Left renal cortex interstitium (tissue), 4 donors: ENCODE measurements around the gene PHACTR3. TPM values are rescaled to one million over a fixed set of nuclear protein-coding genes. Genes with fewer than 3 reads are reported as not detected.

ENCODE experiments used
- DNase-seq, 4 donors: peaks; one replicate each; pipeline ENCODE4 v3.0.0-alpha.2; 2013; ENCODE audit warnings: low read depth in 4 of 4, low spot score in 2 of 4, missing footprints in 1 of 4
- polyA plus RNA-seq, 4 donors: library from polyadenylated mRNA; unstranded; fragments of 120-200 nt; gene quantifications; one replicate each; pipeline ENCODE4 v1.2.1, GENCODE V29; 2013; ENCODE audit not compliant: insufficient read length in 4 of 4

The PHACTR3 gene
- polyA plus RNA-seq, 4 donors: 10.5 to 13.7 (median 12.2) TPM

DNA sequence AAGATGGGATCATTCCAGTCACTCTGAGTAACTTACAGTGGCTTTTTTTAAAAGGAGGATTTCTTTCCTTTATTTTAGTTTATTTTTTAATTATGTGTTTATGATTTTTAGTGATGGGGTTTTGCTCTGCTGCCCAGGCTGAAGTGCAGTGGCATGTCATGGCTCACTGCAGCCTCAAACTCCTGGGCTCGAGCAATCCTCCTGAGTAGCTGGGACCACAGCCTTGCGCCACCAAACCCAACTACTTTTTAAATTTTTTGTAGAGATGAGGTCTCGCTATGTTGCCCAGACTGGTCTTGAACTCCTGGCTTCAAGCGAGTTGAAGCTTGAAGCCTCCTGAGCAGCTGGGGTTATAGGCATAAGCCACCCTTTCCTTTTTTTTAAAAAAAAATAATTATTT is 31.8 kb upstream of the PHACTR3 start:
- DNase-seq: no peak

- no peak for DNase-seq
Measured at GRCh38 chr20:59573837-59574236, 30.5 kb upstream of the PHACTR3 start.

- no peak for DNase-seq
Measured at GRCh38 chr20:59574308-59574707, 30.0 kb upstream of the PHACTR3 start.

DNA sequence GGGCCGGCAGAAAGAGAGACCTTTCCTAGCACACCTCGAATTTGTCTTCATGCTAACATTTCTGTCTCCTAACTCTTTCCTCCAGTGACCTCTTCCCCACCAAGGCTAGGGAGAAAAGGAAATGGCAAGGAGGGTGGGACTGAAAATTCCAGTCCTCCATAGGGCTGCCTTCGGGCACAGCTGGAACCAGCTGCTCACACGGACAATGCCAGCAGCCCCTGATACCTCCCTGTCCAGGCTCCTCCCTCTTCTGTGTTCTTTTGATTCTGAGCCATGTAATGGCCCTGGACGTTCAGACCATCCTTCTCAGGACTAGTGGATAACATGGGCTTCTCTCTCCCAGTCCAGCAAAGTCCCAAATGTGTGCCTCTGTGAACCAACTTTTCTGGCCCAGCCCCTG is 29.1 kb upstream of the PHACTR3 start:
- no peak for DNase-seq

DNA sequence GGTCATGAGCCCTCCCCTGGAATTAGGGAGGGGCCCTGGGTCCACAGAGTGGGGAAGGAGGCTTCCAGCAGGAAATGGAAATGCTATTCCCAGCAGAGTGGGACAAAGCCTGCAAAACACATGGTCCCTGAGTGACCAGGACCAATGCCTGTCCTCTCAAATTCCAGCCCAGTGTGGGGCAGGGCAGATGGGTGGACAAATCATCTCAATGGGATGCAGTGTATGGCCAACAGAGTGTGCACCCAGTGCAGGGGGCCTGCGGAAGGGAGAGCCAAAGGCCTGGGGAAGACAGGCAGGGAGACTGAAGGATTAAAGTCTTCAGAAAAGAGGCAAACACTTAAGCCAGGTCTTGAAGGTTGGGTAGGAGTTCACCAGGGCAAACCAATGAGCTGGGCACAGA is 28.7 kb upstream of the PHACTR3 start:
- DNase-seq: no peak

GRCh38 chr20:59576216-59576953 is 28.0 kb upstream of the PHACTR3 start:
- no peak for DNase-seq

DNA sequence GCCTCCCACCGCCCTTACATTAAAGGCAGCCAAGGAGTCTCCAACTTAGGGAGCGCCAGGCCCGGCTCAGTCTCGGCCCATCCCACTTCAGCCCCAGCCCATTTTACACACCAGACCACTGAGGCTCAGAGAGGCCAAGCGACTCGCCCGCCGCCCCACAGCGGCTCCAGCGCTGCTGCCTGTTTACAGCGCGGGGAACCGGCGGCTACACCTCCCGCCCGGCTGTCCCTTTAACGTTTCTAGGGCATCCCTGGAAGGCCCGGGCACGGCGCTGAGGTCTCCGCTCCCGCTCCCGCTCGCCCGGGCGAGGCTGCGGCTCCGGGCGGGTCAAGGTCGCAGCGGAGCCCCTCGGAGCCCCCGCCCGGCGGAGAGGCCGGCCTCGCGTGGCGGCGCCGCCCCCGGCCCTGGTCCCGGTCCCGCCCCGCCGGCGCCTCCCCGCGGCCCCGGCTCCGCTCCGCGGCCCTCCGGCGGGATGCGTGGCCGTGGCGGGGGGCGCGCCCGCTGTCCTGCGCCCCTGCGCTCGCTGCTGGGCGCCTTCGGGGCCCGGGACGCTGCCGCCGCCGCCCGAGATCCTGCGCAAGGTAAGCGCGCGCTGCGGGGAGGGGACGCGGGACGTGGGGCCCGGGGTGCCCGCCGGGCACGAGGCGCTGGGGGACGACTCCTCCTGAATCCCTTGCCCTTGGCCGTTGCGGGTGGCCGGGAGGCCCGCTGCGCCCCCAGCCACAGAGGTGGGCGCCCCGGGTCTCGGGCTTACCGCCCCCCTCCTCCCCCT is 27.1 kb upstream of the PHACTR3 start:
- no peak for DNase-seq

DNA sequence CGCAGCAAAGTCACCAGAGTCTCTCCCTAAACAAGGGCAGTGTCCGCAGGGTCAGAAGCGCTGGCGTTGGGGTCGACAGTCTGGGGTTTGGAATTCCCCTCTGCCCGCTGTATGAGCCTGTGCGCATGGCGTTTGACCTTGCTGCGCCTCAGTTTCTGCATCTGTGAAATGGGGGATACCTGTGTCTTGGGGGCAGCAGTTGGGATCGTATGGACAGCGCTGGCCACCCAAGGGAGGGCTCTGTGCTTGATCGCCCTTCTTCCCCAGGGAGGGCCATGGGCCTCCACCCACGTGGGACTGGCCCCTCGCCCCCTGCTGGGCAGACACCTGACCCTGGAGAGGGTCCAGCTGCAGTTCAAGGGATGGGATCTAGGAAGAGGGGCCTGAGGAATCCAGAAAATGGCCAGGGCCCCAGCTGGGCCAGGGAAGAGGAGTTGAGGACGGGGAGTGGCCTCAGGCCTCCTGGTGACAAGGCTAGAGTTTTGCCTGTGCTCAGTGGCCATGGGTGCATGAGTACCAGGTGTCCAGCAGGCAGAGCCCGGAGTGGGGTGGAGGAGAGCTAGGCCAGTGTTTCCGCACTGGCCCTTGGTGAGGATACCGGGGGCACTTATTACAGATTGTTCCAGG is 26.4 kb upstream of the PHACTR3 start:
- DNase-seq: no peak

GRCh38 chr20:59578436-59579403 is 25.6 kb upstream of the PHACTR3 start:
- no peak for DNase-seq

DNA sequence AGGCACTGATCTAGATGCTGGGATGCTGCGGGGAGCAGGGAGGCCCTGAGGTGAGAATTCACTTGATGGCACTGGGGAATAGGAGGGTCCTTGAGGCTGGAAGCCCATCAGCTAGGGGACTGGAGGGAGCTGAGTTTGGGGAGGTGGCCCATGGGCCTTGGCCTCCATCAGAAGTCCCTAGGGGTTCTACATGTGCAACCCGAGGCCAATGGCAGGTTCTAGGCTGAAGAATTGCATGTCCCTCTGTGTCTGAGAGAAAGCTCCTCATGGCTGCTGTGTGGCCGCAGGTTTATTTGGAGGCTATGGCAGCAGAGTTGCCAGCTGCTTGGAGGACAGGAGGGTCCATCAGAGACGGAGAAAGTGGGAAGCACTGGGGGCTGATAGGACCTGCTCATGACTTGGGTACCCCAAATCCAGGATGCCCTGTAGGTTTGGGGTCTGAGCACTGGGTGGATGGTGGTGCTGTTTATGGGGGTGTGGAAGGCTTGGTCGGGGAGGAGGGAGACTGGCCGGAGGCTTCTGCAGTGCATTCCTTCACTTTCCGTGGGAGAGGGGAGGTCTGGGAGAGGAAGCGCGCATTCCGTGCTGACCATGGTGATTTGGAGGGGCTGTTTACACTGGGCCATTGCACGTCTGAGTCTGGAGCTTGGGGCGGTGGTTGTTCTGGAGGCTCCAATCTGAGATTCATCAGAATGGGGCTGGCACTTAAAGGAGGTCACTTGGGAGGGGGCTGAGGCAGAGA is 24.8 kb upstream of the PHACTR3 start:
- no peak for DNase-seq

- peak in 1 of 4 donors; percentile 66 for DNase-seq
Measured at GRCh38 chr20:59580146-59580946, 24.0 kb upstream of the PHACTR3 start.

DNA sequence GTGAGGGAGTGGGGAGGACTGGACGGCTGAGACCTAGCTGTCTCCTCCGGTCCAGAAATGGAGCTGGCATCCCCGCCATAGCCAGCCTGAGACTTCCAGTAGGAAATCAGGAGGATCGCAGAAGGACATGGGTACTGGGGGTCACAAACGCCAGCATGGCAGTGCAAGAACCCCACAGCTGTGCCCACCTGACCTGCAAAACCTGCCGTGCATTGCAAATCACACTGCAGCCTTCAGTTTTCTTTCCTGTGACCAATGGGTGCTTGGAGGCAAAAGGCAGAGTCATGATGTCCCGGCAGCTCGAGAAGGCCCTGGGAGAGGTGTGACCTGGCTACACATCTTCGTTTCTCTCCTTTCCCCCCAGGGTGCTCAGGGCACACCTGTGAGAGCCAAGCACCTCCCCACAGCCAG is 23.3 kb upstream of the PHACTR3 start:
- DNase-seq: no peak

GRCh38 chr20:59581993-59582679 is 22.2 kb upstream of the PHACTR3 start:
- no peak for DNase-seq

DNA sequence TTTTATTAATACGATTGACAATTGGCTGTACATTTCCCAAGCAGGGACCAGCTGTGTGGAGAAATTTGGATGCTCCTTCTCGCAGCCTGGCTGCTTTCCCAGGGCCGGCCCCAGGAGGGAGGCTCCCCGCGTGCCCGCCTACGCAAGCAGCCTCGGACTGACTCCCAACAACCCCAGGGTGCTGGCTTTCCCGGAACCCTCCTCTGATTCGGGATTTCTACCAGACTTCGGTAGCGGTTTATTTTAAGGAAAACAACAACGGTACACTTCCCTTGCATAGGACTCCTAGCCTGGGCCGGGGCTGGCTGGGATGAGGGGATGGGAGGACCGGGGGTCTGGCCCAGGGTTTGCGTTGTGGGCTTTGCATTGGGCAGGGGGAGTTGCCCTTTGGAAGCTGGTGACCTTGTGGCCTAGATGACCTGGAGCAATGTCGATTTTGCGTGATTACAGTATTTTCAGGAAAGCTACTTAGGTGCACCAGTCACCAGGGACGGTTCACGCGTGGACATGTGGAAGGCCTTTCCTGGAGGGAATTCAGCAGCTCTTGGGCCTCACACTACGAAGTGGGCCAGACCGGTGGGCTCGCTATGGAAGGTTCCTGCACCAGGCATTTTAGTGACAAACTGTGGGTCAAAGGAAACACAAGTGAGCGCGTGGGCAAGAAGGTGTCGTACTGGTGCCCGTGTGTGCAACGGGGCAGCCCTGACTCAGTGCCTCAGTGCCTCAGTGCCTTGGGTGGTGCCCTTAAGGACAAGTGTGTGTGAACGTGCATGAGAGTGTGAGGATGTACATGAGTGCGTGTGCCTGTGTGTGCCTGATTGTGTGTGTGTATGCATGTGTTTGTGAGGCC is 20.7 kb upstream of the PHACTR3 start:
- DNase-seq: no peak

DNA sequence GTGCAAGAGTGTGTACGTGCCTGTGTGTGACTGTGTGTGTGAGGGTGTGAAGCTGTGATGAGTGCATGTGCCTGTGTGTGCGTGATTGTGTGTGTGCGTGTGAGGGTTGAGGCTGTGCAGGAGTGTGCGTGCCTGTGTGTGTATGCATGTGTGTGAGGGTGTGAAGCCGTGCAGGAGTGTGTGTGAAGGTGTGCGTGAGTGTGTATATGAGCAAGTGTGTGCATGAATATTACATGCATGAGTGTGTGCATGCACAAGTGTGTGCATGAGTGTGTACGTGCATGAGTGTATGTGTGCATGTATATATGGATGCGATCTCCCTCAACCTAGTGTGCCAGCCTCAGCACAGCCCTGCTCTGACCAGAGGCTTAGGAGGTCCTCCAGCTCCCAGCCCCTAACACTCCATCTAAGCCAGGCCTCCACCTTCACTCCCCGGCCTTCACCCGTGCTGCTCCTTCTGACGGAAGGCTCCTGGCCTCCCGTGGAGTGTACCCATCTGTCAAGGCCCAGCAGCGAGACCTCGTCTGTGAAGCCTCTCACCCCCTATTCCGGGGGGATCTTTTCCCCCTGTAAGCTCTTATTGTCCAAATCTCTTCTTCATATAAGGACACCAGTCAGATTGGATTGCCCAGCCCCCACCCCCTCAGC is 19.9 kb upstream of the PHACTR3 start:
- no peak for DNase-seq

- no peak for DNase-seq
Measured at GRCh38 chr20:59585714-59586409, 18.5 kb upstream of the PHACTR3 start.
